Peyer's patch (tissue), 4 donors: Measurements from ENCODE around the gene AQP11.

ENCODE experiments used
- POLR2A ChIP-seq, 2 donors: fragments of 450-650 bp; IDR thresholded peaks; one replicate each; pipeline ENCODE4 v1.5.1; 2017; ENCODE audit warnings: antibody characterized with exemption in 2 of 2, mild to moderate bottlenecking in 2 of 2, moderate library complexity in 2 of 2
- TF ChIP-seq, protein P1 (sequence below), 6 experiments: fragments of 450-650 bp in 4 of 6; fragments of 200-600 bp in 2 of 6; sonication (generic) in 1 of 6; IDR thresholded peaks; one replicate each; pipeline ENCODE4 v1.5.1; 2017 to 2019; ENCODE audit warnings: antibody characterized with exemption in 6 of 6, mild to moderate bottlenecking in 3 of 6, moderate library complexity in 1 of 6

DNA sequence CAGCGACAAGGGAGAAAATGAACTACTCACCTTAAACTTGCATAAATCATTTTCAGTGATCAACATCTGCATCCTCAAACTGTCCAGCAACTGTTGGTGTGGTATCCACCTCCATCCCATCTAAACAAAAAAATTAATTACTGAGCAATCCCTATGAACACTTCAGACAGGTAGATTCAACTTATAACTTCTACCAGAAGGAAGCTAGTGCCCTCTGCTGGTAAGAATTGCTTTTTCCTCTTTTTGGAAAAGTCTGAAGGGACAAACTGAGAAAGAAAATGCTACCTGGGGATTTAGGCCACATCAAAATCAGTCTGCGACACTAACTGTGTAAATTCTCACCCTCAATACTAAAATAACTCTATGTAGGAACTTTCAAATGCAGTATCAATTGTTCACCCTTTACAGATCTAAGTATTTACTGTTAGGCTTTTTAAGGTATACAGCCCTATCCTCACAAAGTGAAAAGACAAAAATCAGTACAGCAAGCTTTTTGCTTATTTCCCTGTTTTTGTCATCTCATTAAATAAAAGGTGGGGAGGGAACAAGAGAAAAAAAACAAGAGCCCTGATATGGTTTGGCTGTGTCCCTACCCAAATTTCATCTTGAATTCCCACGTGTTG, 29.9 kb downstream of the AQP11 start:
- no peak for TF ChIP-seq POLR2A (IDR thresholded peaks at IDR 0.05)
- TF ChIP-seq, protein P1, sequence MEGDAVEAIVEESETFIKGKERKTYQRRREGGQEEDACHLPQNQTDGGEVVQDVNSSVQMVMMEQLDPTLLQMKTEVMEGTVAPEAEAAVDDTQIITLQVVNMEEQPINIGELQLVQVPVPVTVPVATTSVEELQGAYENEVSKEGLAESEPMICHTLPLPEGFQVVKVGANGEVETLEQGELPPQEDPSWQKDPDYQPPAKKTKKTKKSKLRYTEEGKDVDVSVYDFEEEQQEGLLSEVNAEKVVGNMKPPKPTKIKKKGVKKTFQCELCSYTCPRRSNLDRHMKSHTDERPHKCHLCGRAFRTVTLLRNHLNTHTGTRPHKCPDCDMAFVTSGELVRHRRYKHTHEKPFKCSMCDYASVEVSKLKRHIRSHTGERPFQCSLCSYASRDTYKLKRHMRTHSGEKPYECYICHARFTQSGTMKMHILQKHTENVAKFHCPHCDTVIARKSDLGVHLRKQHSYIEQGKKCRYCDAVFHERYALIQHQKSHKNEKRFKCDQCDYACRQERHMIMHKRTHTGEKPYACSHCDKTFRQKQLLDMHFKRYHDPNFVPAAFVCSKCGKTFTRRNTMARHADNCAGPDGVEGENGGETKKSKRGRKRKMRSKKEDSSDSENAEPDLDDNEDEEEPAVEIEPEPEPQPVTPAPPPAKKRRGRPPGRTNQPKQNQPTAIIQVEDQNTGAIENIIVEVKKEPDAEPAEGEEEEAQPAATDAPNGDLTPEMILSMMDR (IDR thresholded peaks at IDR 0.05): peak; percentile 43 to 84 (median 70)
